HK-2 (cell line): ENCODE data around the gene DIAPH3.

Source experiments
- DNase-seq: peaks from one replicate; pipeline ENCODE4 v3.0.0-alpha.2; 2018; ENCODE audit not compliant: unreplicated experiment

The DIAPH3 gene

GRCh38 chr13:59677966-59678814 lies 485.5 kb downstream of the DIAPH3 start:
- no peak for DNase-seq

DNA sequence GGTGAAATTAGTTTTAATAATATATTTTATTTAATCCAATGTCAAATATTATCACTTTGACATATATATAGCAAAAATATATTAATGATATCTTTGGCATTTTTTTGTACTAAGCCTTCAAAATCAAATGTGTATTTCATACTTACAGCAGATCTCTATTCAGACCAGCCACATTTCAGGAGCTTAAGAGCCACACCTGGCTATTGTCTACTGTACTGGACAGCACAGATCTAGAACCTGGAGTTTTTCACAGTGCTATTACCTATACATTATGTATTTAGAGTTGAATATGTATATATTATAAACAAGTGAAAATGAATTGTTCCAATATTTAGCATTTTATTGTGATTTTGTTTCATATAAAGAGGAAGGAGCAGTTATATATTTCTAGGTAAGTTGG lies 486.3 kb downstream of the DIAPH3 start:
- DNase-seq, result no peak

GRCh38 chr13:59674616-59675015 lies 489.1 kb downstream of the DIAPH3 start:
- DNase-seq, result no peak

GRCh38 chr13:59673286-59673685 lies 490.4 kb downstream of the DIAPH3 start:
- no peak for DNase-seq

- no peak for DNase-seq
Observed at GRCh38 chr13:59672445-59672844, 491.3 kb downstream of the DIAPH3 start.

- DNase-seq, result no peak
Observed at GRCh38 chr13:59671881-59672280, 491.8 kb downstream of the DIAPH3 start.

- no peak for DNase-seq
Observed at GRCh38 chr13:59666504-59666903, 497.2 kb downstream of the DIAPH3 start.

DNA sequence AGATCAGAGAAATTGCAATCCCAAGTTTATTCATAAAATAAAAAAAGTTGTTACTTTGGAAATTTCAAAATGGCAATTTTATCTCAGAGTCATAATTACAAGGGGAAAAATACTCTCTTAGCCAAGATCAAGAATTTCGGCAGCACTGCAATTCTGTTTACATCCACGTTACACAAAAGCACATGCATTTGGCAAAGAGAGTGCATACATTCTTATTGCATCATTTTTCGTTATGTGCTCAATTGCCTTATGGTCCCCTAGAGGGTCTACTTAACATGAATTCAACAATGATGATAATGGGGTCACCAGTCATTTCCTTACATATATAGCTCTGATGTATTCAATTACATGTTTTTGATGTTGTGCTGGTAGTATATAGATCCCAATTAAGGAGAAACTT lies 498.0 kb downstream of the DIAPH3 start:
- no peak for DNase-seq

GRCh38 chr13:59665184-59665583 lies 498.5 kb downstream of the DIAPH3 start:
- no peak for DNase-seq

DNA sequence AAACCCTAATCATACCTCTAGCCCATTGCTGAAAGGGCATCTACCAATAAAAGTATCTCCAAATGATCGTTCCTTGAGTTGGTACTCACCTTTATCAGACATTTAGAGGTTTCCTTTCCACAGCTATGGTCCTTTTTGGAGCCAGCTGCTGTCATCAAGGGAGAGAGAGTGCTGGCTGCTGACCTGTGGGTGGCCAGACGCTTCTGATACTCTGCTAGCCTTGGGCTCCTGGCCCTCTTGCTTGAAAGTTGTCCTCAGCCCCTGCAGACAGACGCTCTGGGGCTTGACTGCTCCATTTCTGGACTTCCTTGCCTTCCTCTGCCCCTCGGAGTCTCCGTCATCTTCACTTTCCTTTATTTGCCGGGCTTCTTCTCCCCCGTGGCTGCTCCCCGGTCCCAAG lies 499.1 kb downstream of the DIAPH3 start:
- no peak for DNase-seq

DNA sequence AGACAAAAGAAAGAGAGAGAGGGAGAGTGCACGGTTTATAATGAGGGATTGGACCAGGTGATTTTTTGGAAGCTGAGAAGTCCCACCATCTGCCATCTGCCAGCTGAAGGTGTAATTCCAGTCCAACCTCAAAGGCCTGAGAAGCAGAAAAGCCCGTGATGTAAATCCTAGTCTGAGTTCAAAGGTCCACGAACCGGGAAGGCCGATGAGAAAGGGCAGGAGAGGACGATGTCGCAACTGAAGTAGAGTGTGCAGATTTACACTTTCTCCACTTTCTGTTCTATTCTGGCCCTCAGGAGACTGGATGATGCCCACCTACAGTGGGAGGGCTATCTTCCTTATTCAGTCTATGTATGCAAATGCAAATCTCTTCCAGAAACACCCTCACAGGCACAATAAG lies 500.0 kb downstream of the DIAPH3 start:
- no peak for DNase-seq

- DNase-seq, result no peak
Observed at GRCh38 chr13:59660582-59660981, 503.1 kb downstream of the DIAPH3 start.

- no peak for DNase-seq
Observed at GRCh38 chr13:59659981-59660380, 503.7 kb downstream of the DIAPH3 start.

DNA sequence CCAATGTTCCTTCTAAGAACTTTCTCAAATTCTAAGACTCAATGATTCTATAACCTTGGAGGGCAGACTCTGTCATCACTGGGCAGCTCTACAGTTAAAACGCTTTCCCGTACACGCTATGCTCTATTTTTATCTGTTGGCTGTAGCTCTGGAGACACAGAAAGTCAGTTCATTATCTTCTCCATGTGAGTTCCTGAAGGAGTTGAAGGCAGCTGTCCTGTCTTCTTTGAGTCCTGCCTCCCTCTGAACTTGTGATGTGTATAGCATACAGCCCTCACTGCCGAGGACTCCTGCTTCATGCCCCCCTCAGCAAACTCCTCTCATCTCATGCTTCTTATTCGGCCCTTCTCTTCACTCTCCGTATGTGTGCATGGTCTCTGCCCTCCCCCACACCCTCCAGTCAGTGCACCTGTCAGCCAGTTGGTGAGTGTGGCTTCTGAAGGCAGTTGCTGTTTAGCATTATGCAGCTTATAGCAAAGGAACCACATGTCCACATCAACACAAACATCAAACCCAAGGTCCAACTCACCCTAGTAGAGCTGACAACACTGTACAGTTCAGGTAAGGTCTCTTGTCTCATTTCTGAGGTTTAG lies 504.9 kb downstream of the DIAPH3 start:
- no peak for DNase-seq

DNA sequence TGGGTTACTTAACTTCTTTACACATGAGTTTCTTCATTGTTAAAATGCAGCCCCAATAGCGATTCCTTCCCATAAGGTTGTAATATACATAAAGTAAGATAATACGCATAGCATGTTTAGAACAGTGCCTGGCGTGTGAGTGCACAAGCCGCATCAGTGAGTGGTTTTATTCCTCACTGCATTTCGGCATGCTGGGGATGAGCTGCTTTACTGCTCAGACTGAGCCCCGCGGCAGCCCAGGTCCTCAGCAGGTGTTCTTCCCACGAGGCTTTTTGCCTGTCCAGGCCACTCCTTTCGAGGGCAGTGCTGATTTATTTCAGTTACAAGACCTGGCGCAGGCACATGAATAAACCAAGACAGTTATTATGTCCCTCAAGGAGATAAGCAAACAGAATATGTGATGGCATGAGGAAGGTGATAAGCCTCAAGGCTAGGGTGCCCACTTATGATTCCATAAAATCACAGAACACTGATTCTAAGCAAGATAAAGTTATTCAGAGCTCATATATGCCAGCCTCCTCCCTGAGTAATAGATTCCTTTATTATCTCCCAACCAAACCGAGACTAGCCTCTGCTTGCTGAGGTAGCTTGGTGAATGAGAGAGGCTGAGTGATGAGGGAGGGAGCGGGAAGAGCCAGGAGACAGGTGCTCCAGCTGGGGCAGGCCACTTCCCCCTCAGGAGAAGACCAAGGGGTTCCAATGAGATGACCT lies 505.5 kb downstream of the DIAPH3 start:
- DNase-seq, result no peak

GRCh38 chr13:59653916-59654315 lies 509.8 kb downstream of the DIAPH3 start:
- no peak for DNase-seq

DNA sequence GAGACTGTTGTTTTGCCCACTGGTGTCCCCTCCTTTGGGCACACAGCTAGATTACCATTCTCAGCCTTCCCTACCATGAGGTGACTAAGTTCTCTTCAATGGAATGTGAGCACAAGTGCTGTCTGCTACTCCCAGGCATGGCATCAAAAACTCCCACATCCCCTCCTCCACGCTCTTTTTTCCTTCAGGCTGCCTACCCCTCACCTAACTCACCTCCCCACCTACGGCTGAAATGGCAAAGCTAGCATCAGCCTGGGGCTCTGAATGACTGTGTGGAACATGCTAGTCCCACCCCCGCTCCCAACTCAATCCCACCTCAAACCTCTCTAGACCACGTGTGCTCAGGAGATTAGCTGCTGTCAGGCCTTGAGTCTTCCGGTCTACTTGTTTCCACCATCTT lies 512.2 kb downstream of the DIAPH3 start:
- no peak for DNase-seq

DNA sequence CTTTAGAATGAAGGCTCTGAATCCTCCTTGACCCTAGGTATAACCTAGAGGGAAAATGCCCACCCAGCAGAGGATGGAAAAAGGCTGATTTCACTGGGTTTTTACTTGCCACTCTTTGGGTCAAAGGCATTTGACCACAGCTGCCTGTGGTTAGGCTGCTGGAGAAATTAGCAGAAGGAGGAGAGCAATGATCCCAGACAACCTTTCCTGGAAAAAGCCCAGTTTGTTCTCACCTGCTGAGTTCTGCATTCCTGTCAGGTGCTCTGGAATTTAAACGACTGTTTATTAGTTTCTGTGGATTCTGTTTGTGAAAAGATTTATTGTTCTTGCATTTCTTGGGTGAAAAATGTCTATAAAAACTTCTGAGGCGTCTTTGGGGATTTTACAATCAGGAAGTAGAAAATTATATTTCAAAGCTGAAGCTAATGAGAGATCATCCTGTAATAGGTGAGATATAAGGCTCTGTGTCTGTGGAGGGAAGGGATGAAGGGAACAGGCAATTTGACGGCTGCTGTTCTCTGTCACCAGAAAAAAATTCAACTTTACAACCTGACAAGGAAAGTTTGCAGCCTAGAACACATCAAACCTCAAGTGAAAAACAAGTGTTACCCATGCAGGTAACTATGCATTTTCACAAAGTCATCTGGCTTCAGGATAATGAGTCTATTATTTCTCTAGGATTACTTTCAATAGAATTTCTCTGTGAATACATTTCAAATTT lies 519.7 kb downstream of the DIAPH3 start:
- DNase-seq, result no peak

GRCh38 chr13:59643364-59643841 lies 520.3 kb downstream of the DIAPH3 start:
- DNase-seq, result no peak

DNA sequence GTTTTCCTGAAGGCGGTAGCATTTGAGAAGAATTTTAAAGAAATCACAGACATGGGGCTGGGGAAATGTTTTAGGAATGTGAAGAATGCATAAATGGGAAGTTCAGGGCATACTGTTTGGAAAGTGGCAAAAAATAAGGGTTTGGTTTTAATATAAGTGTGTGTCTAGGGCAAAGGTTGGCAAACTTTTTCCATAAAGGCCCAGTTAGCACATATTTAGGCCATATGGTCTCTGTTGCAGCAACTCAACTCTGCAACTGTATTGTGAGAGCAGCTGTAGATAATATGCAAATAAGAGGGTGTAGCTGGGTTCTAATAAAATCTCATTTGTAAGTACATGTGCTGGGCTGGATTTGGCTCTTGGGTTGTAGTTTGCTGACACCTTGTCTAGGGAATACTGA lies 521.9 kb downstream of the DIAPH3 start:
- DNase-seq, result no peak

DNA sequence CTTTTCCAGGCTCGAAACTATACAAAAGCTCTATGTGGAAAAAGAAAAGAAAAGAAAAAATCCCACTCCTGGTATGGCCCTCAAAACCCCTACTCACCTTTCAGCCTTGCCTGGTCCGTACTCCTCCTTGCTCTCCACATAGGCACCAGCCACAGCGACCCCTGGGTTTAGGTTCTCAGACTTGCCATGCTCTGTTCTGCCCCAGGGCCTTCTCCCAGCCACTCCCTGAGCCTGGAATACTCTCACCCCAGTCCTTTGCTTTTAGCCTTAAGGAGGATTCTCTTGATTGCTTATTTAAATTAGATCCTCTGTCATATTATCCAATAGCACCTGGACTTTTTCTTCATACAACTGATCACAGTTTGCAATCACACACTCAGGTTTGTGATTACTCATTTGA lies 522.5 kb downstream of the DIAPH3 start:
- no peak for DNase-seq

- no peak for DNase-seq
Observed at GRCh38 chr13:59638404-59638803, 525.3 kb downstream of the DIAPH3 start.
